GM12892 (cell line): Measurements from ENCODE around the gene SEMA6D.

Source experiments
- DNase-seq: peaks from one replicate; pipeline ENCODE4 v3.0.0; 2011; ENCODE audit not compliant: insufficient read length
- FAIRE-seq: peaks from 2 replicates; lab custom pipeline; 2011; peaks lifted over from hg19 to GRCh38; lab: Jason Lieb, UNC
- POLR2A ChIP-seq: IDR thresholded peaks from 2 replicates; pipeline ENCODE4 v1.6.1; 2011; ENCODE audit warnings: low read depth, low read length, control low read depth
- POLR2AphosphoS5 ChIP-seq: IDR thresholded peaks from 2 replicates; pipeline ENCODE4 v1.6.1; 2011; ENCODE audit warnings: low read depth, low read length, control low read depth
- TAF1 ChIP-seq: IDR thresholded peaks from 2 replicates; pipeline ENCODE4 v1.6.1; 2011; ENCODE audit warnings: low read depth, mild to moderate bottlenecking, control low read depth, low read length, borderline replicate concordance

Gene SEMA6D

GRCh38 chr15:47746516-47746915, 29.2 kb downstream of the SEMA6D start:
- TF ChIP-seq POLR2AphosphoS5: no peak
- no peak for TF ChIP-seq POLR2A
- TF ChIP-seq TAF1: no peak
- DNase-seq (no peak), FAIRE-seq (no peak)

GRCh38 chr15:47750030-47750739, 32.9 kb downstream of the SEMA6D start:
- TF ChIP-seq POLR2AphosphoS5 (no peak), POLR2A (no peak), TAF1 (no peak)
- DNase-seq (no peak), FAIRE-seq (no peak)

GRCh38 chr15:47750740-47751262, 33.5 kb downstream of the SEMA6D start:
- DNase-seq (no peak), FAIRE-seq (no peak)
- no peak for TF ChIP-seq TAF1

DNA sequence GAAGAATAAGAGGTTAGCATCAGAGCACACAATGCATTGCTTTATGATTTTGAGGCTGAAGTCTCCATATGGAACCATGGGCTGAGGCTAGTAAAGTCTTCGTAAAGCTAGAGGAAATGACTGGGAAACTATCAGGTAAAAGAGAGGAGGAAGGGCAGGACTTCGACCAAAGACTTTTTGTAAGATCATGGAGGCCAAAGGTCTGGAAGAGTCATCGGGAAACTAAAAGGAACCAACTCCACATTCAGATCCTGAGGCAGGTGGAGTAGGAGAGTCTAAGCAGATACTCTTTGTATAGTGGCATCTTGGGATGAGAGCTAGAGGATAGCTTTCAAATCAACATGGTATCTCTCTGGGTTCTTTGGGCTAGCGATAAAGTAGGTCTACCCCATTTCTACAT, 36.3 kb downstream of the SEMA6D start:
- no peak for FAIRE-seq
- TF ChIP-seq POLR2A (no peak), POLR2AphosphoS5 (no peak), TAF1 (no peak)
- no peak for DNase-seq

DNA sequence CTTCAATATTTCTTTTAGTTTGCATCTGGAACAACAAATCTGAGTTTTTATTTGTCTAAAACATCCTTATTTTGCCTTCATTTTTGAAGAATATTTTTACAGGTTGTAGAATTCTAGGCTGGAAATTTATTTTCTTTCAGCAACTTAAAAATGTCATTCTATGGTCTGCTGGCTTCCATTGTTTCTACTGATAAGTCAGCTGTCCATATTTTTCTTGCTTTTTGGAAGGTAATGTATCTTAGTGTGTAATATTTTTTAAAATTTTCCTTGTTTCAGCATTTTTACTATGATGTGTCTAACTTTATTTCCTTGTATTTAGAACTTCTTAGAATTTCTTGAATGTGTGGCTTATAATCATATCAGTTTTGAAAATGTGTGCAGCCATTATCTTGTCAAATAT, 37.0 kb downstream of the SEMA6D start:
- TF ChIP-seq TAF1 (no peak), POLR2A (no peak), POLR2AphosphoS5 (no peak)
- DNase-seq: no peak
- no peak for FAIRE-seq

DNA sequence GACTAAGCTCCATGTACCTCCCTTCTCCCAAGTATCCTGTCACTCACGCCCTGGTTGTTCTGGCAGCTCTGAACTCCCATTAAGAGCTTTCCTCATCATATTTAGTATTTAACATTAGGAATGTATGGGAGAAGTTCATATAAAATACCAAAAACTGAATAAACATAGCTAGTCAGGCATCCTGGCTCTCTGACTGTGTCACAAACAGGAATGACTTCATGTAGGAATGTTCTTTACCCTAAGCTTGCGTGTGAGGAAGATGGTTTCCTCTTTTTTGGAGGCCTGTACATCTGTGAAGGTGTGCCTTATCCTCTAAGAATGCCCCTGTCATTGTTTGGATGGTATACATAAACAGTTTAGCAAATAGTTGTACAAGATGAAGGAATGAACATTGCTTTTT, 38.6 kb downstream of the SEMA6D start:
- DNase-seq (no peak), FAIRE-seq (no peak)
- no peak for TF ChIP-seq TAF1
- TF ChIP-seq POLR2AphosphoS5: no peak
- no peak for TF ChIP-seq POLR2A

DNA sequence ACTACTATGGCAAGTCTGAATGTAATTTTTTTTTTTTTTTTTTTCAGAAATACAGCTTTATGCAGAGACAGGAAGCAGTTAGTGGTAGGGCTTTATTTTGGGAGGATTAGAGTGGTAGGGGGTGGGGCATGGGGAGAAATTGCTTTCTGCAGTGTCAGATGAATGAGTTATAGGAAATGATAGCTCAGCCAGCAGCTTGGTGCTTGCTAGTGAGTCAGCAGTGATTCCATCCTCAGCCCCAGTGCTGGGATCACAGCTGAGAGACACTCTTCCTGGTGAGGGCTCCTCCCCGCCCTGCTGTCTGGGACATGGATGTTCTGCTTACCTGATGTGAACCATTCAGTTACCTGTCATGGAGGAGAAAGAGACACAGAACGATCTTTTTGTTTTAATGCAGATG, 39.6 kb downstream of the SEMA6D start:
- FAIRE-seq: no peak
- TF ChIP-seq TAF1: no peak
- TF ChIP-seq POLR2AphosphoS5: no peak
- TF ChIP-seq POLR2A: no peak
- no peak for DNase-seq

DNA sequence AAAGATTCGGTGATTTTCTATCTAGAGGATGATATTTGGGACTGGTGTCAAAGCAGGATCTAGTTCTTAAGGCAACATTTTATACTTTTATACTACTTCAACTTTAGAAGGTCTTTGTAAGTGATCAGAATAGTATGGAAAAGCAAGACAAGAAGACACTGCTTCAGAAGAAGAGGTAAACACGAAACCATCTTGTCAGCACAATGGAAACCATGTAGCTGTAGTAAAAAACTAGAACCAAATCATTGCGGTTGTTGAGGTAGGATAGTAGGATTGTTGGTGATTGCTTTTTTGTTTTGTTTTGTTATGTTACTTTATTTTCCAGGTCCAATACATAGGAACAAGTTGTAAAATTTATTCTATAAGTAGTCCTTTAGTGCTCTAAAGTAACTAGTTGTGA, 40.0 kb downstream of the SEMA6D start:
- FAIRE-seq (no peak), DNase-seq (no peak)
- no peak for TF ChIP-seq POLR2A
- TF ChIP-seq POLR2AphosphoS5: no peak
- no peak for TF ChIP-seq TAF1

- TF ChIP-seq POLR2A: no peak
- no peak for TF ChIP-seq POLR2AphosphoS5
- no peak for TF ChIP-seq TAF1
- no peak for FAIRE-seq
- DNase-seq: no peak
Measured at GRCh38 chr15:47762621-47763020, 45.3 kb downstream of the SEMA6D start.

GRCh38 chr15:47764666-47765065, 47.4 kb downstream of the SEMA6D start:
- no peak for FAIRE-seq
- DNase-seq: no peak
- TF ChIP-seq POLR2A (no peak), TAF1 (no peak), POLR2AphosphoS5 (no peak)

- no peak for DNase-seq
- no peak for FAIRE-seq
Measured at GRCh38 chr15:47766406-47766805, 49.1 kb downstream of the SEMA6D start.

GRCh38 chr15:47767035-47767434, 49.7 kb downstream of the SEMA6D start:
- FAIRE-seq (no peak), DNase-seq (no peak)
- no peak for TF ChIP-seq POLR2A
- TF ChIP-seq TAF1: no peak
- no peak for TF ChIP-seq POLR2AphosphoS5

More at GRCh38 chr15:47766406-47766805, 49.1 kb downstream of the SEMA6D start:
- TF ChIP-seq POLR2AphosphoS5 (no peak), TAF1 (no peak), POLR2A (no peak)
